Measurements from ENCODE around the gene RERE.
"Not testable (repeated sequence)": the region's sequence is repeated elsewhere in the genome, so short reads cannot be mapped to it uniquely, and the experiment has no call there.

Gene RERE

GRCh38 chr1:8389958-8390535, 427.4 kb downstream of the RERE start:
- DNase-seq, result no peak

DNA sequence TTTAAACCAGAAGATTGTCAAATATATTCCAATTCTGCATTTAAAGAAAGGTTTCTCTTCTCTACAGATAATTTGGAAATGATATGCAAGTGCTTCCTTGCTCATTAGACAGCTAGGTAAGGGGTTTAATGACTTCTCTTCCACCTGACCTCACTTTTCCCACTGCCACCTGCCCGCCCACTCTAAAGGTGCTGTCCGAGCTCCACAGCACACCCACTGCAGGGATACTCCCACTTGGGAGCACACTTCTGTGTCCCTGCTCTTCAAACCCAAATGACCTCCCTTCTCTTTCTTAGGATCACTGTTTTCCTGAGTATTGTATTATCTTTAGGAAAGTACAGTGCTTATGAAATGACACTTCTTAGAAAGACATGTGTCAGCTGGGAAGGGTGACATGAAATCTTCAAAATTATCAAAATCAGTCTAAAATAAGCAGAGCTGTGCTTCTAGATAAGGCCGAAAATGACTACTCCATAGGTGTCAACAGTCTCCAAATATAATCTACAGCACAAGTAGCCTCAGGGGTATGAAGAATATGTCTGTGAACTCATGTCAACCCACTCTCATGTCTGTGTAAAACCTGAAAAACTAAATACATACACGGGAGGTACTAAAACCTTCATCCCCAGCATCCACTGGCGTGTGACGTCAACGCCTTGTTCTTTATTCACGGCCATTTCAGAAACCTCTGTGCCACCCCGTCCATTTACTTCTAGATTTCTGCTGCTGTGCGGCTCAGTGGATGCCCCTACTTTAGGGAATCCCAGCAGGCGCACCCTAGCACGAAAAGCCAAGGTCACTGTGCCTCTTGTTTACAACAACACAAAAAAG, 428.5 kb downstream of the RERE start:
- DNase-seq, result no peak

DNA sequence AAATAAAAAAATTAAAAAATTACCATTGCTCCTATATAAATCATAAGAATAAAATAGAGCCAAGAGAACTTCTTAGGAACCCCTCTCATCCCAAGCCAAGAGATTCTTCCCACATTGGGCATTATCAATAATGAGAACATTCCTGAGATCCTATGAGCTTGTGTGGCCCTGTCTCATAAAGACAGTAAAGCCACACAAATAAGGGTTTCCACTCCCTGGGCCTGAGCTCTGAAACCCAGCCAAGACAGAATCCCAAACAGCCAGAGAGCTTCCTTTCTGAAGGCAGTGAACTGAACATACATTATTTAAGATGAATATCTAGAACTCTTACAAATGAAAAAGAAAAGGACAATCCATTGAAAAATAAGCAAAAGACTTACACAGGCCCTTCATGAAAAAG, 431.2 kb downstream of the RERE start:
- DNase-seq, result no peak

- DNase-seq, result no peak
Observed at GRCh38 chr1:8384577-8384976, 432.9 kb downstream of the RERE start.

GRCh38 chr1:8384088-8384487, 433.4 kb downstream of the RERE start:
- no peak for DNase-seq

- DNase-seq, result no peak
Observed at GRCh38 chr1:8382608-8383505, 434.6 kb downstream of the RERE start.

DNA sequence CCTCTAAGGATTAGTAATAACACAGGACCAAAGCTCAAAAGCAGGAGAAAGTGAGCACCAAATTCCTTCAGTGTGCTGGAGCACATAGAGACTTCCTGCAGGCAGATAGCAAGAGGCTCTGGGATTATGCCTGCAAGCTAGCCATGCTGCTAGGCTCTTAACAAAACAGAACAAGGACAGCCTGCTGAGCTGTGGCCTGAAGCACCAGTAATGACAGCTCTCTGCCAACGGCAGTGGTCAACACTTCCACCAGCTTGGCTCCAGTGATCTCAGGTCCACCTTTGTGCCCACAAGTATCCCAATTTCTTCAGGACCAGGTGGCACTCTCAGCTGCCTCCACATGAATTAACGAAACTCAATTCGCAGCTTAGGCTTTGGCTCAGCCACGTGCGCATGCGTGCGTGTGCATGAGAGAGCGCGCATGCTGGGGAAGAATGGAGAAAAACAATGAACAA, 435.4 kb downstream of the RERE start:
- DNase-seq, result no peak

DNA sequence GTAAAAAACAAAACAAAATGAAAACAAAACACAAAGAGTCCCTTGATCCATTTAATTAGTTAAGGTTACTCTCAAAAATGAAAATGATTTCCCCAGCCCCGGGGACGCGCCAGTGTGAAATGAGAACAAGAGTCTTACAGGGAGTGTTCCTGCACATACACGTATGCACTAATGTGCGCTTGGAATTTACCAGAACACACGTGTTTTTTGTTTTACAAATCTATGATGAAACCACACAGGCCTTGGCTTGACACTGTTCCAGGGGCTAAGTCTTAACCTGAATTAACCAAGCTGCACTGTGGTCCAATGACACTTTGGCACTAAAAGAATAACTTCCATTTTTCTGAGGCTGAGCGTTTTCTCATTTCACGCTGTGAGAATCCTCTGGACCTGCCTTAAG, 435.8 kb downstream of the RERE start:
- DNase-seq, result no peak

GRCh38 chr1:8380310-8380709, 437.1 kb downstream of the RERE start:
- DNase-seq, result not testable (repeated sequence)

DNA sequence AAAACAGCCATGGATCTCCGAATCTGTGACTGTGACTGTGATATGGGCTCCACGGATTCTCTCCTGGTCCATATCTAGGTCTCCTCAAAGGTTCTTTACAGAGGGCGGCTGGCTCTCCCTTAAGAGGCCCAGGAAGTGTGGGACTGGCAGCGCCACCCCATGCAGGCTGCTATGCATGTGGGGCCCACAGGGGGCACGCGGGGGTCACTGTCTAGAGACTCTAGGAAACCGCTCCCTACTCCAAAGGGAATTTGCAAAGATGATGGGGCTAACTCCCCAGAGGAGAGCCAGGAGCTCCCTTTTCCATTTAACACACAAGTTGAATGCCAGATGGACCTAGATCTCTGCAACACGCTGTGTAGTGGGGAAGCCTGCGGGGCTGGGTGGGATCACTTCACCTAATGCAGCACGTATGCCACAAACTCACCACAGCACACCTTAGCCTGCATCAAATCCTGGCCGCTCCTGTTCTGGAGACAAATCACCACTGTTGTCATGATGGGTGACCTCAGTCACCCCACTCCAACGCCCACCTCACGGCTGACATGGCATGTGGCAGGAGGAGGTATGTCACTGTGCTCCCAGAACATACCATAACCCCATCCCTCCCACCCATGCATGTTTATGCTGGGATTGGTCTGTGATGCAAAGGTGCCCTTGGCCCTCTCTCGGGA, 437.8 kb downstream of the RERE start:
- DNase-seq, result no peak

DNA sequence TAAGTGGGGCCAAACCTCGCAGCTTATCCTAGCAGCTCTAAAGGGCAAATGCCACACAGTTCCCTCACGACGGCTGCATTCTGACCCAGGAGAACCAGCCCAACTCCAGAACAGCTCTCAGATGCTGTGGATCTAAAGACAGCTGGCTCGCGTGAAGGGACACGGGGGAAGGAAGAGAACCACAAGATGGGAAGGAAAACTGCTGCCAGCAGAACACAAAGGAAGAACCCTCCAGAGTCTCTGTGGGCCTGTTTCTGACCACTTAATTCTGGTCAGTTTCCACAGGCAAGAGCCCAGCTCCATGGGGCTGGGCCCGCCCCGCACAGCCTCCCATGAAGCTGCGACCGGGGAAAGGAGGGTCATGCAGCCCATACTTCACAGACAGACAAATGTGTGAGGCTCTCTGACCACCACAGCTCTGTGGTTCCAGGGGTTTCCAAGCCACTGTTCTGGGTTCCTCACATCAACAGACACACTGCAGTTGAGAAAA, 438.4 kb downstream of the RERE start:
- no peak for DNase-seq

GRCh38 chr1:8378178-8378577, 439.3 kb downstream of the RERE start:
- DNase-seq, result no peak

DNA sequence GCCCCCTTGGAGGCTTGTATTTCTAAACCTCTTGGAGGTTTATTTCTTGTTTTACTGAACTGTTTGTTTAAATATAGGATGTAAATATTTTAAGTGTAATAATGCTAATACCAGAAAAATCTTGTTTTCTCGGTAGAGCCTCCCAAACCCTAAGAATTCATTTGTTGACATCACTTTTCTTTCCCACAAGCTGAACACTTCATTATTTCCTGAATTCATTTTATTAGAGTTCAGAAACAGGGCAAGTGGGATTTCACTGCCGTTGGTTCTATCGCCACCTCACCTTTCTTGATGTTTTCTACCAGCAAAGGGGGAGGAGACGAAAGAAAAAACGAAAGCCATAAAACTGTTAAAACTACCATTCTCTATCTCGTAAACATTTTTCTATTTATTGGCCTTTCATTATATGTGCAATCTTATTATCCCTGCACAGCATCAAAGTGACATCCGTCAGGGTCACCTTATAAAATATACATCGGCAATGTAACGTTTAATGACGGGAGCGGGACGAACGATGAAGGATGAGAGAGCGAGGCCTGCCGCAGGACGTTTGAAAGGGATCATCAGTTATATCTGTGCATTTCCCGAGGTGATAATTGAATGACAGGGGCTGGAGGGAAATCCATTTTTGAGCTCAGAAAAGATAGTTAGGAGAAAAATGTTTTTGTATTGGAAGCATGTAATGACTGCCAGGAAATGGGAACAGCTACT, 440.0 kb downstream of the RERE start:
- no peak for DNase-seq

DNA sequence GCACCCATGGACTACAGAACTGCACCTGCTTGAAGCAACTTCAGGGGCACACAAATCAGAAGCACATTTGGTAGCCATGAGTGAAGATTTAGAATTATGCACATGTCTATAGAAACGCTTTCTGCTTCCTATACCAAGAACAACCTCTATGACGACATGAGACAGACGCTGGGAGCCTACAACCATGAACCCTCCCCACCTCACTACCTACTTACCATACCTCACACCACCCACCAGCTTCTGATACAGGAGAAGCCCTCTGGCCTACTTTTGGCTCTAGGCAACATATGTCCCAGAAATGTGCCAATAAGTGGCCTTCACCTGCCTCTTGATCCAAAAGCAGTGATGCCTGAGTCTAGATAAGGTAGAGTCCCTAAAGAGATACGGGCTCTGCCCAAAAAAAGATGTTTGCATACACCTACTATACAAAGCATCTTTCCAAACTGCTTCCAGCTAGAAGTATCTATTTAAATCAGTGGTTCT, 441.0 kb downstream of the RERE start:
- DNase-seq, result no peak

- DNase-seq, result no peak
Observed at GRCh38 chr1:8374812-8375211, 442.6 kb downstream of the RERE start.

- DNase-seq, result no peak
Observed at GRCh38 chr1:8374356-8374755, 443.1 kb downstream of the RERE start.

DNA sequence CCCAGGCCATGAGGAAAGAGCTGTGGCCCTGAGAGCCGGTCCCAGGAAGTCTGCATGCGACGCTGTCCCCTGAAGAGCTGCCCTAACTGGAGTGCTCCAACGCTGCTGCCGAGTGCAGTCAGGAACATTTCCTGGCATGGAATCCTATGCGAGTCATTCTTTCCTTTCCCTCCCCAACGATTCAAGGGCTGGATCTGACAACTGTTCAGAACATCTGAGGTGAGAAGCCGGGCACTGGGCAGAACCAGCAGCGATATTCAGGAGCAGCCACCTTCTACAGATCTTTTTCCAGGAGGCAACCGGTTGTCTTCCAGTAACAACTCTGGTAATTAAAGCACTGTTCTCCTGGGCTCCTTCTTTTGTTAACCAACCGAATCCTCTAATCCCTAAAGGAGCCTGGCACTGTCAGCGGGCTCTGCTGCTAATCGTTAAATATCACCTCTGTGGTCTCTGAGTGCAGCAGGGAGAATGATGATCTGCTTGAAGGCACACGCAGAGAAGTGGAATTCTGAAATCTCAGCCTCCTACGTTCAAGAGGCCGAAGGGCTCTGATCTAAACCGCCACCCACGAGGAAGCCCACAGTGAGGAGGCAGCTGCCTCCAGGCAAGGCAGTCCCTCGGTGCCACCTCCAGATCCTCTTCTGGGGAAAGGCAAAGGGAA, 443.7 kb downstream of the RERE start:
- peak; percentile 95 for DNase-seq

DNA sequence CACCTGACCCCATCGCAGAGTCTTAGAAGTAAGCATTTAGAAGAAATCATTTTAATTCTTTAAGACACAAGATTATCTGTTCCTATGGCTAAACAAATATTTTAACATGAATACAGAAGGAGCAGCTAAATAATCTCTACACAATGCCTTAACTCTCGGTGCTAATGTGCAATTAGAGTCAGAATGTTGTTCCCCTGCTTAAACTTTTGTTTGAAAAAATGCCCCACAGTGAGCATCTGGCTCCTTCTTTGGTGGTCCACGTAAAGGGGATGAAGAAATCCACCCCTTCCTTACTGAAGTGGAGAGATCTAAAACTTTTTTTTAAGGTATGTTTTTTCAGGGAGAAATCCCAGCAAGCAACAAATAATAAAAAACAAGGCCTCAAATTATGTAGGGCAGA, 444.3 kb downstream of the RERE start:
- no peak for DNase-seq

DNA sequence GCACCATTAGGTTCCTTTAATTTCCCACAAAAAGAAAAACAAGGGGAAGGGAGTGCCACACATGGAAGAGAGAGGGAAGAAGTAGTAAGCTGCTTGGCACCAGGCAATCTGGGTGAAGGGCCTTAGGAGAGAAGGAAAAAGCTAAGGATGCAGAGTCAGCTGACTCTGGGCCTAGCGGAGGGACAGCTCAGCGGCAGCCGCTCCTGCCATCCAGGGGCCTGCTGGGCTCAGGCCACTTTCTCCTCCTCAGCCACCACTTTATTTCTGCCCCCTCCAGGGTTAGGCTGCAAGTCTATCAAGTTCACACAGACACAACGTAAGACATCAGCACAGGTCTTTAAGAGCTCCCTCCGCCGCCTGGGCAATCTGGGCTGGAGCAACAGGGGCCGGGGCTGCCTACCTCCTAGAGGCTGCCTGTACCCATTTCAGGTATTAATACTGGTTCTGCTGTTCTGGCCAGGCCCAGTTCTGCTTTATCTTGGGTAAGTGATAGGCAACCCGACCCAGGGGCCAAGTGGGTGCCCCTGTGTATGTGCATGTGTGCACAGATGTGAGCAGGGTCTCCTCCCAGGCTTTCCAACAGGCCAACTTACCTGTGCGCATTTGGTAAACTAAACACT, 446.0 kb downstream of the RERE start:
- no peak for DNase-seq

- no peak for DNase-seq
Observed at GRCh38 chr1:8370905-8371315, 446.5 kb downstream of the RERE start.
